ENCODE data around the gene CABLES2.
A peak's percentile ranks its signal among the peaks of the same experiment; 100 is the strongest.

The CABLES2 gene

DNA sequence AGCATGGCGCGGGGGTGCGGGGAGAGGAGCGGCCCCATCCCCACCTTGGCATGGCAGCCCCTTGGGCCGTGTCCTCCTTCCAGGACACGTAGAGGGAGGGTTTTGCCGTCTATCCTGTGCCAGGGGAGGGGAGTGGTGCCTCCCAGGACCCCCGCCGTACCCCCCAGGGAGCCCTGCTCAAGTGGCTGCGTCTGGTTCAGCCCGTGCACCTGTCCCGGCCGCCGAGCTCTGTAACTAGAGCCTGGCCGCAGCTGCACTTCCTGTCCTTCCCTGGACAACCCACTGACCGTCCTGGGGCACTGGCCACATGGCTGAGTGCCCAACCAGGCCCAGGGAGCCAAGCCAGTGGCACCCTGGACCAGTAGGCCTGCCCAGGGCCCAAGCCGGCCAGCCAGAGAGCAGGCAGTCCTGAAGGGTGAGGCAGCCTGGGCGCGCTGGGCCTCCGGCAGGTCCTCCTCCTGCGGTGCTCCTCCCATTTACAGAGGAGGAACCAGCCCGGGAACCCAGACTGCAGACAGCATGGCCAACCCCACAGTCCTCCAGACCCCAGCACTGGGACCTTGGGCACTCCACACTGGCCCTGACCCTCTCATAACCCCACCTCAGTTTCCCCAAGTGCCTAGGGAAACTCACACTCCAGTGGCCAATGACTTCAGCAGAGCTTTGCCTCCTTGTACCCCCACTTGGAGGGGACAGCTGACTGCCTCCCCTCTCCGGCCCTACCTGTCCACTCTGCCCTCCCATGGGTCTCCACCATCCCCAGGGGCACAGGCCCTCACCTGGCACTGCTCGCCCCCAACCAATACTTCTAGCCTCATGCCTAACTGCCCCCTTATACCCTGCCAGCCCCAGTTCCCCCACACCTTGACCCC lies 48.7 kb downstream of the CABLES2 start:
- DNase-seq, result no peak

DNA sequence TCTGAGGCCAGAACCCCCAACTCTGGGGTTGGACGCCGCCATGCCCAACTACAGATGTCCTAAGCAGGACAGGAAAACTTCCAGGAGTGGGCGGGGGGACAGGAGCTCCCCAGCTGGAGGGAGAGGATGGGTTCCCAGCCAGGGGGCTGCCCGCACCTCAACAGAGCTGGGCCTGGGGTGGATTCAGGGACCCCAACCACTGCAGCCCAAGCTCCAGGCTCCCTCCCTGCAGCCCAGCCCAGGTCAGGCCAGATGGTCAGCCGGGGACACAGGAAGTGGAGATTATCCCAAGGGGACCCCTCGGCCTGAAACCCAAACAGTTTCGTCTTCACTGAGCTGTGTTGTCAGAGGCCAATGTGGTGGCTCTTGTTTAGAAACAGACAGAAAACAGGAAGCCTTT lies 49.4 kb downstream of the CABLES2 start:
- DNase-seq, result no peak

DNA sequence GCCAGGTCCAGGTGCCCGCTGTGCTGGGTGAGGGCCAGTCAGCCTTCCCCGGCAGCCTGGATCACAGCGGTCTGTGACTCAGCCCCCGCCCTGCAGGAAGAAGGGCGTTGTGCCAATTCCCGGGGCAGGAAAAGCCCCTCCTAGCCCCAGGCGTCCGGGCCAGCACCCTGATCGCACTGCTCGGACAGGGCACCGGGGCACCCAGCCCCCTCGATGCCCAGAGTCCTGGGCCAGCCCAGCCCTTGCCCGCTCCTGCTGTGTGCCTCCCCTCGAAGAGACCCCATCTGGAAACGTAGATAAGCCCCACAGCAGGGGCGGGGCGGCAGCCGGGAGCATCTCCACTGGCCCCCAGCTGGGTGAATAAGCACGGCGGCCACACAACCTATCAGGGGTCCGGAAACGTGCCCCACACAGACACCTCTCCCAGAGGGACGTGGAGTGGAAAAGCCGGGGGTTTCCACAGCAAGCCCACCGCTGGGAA lies 49.9 kb downstream of the CABLES2 start:
- no peak for DNase-seq

GRCh38 chr20:62356589-62357186 lies 50.4 kb downstream of the CABLES2 start:
- no peak for DNase-seq

- no peak for DNase-seq
Measured at GRCh38 chr20:62355878-62356588, 51.1 kb downstream of the CABLES2 start.

DNA sequence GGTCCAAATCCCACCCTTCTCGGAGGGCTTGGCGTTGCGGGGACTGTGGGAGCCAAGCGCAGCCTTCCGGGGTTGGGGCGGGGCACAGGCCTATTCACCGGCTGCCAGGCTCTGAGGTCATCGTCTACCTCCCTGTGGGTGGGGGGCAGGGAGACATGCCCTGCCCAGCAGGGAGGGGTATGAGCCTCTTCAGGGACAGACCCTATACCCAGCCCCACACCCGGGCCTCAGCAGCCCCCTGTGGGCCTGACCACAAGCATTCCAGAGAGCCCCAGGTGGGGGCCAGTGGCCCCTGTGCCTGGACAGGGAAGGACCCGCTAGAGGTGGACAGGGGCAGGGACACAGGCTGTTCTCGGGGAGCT lies 51.6 kb downstream of the CABLES2 start:
- no peak for DNase-seq

DNA sequence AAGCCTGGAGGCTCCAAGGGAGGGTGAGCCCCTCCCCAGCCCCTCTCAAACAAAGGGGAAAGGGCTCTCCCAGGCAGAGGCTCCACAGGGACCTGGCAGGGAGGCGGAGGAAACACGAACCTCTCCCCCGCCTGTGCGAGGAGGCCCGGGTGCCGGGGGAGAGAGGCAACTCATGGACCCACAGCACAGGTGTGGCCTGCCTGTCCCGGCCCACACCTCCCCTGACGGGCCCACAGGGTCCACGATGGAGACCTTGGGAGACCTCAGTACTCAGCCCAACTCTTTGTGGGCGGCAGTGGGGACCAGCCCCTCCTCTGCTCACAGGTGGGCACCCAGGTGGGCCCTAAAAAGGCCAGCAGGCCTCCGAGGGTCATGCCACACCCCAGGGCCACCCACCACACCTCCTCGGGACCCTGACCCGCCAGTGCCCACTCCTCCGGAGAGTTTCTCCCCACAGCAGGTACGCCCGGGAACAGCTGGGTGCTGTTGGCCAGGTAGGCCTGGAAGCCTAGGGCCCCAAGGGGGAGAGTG lies 52.2 kb downstream of the CABLES2 start:
- no peak for DNase-seq

DNA sequence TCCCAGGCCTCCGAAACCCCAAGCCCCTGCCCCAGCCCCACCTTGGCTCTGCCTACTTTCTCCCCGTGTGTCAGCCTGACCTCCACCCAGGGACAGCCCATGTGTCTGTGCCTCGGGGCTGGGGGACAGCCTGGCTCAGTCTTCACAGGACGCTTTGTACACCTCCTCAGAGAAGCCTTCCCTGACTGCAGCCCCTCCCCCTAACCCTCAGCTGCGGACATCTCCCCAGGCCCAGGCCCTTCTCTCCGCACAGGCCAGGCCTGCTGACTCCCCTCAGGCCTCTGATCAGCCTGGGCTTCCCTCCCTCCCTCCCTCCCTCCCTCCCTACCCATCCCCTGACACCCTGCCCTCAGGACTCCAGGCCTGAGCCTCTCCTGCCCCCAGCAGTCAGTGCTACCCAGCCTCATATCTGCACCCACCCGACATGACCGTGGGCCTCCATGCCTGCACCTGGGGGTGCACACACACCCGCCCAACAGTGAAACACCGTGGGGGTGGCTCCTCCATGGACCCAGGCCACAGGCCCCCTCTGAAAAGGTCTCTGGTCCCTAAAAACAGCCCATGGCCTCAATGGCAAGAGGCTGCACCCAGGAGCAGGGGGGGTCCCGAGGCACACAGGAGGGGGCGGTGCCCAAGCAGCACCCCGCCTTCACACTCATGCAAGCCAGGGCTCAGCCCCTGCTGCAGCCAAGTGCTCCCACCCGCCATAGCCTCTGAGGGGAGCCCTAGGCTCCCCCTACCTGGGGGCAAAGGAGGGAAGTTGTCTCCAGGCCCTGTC lies 52.9 kb downstream of the CABLES2 start:
- DNase-seq, result no peak

- DNase-seq, result no peak
Measured at GRCh38 chr20:62353289-62354030, 53.6 kb downstream of the CABLES2 start.

- peak; percentile 57 to 72 for DNase-seq
Measured at GRCh38 chr20:62352402-62353288, 54.4 kb downstream of the CABLES2 start.

GRCh38 chr20:62351469-62352401 lies 55.4 kb downstream of the CABLES2 start:
- DNase-seq, result no peak

GRCh38 chr20:62350629-62351422 lies 56.3 kb downstream of the CABLES2 start:
- no peak for DNase-seq

GRCh38 chr20:62350098-62350628 lies 56.9 kb downstream of the CABLES2 start:
- no peak for DNase-seq

DNA sequence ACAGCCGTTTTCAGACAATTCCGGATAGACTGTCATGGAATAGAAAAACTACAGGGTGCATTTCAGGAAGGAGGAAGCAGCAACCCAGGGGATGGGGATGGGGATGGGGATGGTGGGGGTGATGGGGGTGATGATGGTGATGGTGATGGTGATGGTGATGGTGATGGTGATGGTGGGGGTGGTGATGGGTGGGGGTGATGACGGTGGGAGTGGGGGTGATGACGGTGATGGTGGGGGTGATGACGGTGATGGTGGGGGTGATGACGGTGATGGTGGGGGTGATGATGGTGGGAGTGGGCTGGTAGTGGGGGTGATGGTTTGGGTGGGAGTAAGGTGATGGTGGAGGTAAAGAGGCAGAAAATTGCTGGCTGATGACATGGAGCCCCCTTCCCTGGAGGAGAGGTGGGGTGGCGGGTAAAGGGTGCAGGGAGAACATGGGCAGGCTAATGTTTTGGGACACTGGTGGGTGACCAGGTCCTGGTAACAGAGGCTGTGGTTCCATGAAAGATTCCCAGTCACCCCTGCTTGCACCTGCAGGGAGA lies 57.5 kb downstream of the CABLES2 start:
- DNase-seq, result no peak

GRCh38 chr20:62348604-62349003 lies 58.5 kb downstream of the CABLES2 start:
- no peak for DNase-seq

- no peak for DNase-seq
Measured at GRCh38 chr20:62347445-62347844, 59.6 kb downstream of the CABLES2 start.

DNA sequence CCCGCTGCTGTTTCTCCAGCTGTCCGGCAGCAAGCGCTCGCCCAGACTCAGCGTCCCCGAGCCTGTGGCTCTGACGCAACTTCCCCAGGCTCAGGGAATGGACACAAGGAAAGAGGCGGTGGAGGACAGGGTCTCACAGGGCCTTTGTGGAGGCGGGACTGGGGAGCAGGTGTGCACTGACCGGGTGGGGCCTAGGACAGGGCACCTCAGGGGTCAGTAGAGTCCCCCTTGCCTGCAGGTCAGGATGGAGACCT lies 60.0 kb downstream of the CABLES2 start:
- no peak for DNase-seq

GRCh38 chr20:62346398-62347150 lies 60.5 kb downstream of the CABLES2 start:
- DNase-seq, result no peak
